ENCODE data around the gene EFL1.

GRCh38 chr15:82158811-82159210 is 103.7 kb downstream of the EFL1 start:
- TF ChIP-seq, protein P1, sequence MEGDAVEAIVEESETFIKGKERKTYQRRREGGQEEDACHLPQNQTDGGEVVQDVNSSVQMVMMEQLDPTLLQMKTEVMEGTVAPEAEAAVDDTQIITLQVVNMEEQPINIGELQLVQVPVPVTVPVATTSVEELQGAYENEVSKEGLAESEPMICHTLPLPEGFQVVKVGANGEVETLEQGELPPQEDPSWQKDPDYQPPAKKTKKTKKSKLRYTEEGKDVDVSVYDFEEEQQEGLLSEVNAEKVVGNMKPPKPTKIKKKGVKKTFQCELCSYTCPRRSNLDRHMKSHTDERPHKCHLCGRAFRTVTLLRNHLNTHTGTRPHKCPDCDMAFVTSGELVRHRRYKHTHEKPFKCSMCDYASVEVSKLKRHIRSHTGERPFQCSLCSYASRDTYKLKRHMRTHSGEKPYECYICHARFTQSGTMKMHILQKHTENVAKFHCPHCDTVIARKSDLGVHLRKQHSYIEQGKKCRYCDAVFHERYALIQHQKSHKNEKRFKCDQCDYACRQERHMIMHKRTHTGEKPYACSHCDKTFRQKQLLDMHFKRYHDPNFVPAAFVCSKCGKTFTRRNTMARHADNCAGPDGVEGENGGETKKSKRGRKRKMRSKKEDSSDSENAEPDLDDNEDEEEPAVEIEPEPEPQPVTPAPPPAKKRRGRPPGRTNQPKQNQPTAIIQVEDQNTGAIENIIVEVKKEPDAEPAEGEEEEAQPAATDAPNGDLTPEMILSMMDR (IDR thresholded peaks at IDR 0.05; ENCODE audit: low read length), result no peak
- TF ChIP-seq EZH2 (IDR thresholded peaks at IDR 0.05; ENCODE audit: borderline replicate concordance, low read length), result no peak

Measured in OCI-LY1 (cell line).